BLaER1 treated with 17β-estradiol and CSF1 and Interleukin-3, amounts not matched to agents 10 nM and 100 nM (cell line): Measurements from ENCODE around the gene MARCHF2.

Source experiments
- H3K27ac ChIP-seq, 11 experiments: shearing (Covaris generic); formaldehyde crosslinking; 2 replicates each; pipeline ENCODE4 v1.8.1; 2022
- H3K27me3 ChIP-seq, 11 experiments: shearing (Covaris generic); formaldehyde crosslinking; 2 replicates each; pipeline ENCODE4 v1.8.1; 2022
- H3K36me3 ChIP-seq, 11 experiments: shearing (Covaris generic); formaldehyde crosslinking; 2 replicates each; pipeline ENCODE4 v1.8.1; 2022
- H3K4me1 ChIP-seq, 10 experiments: shearing (Covaris generic); formaldehyde crosslinking; 2 replicates each; pipeline ENCODE4 v1.8.1; 2022
- H3K4me2 ChIP-seq, 11 experiments: shearing (Covaris generic); formaldehyde crosslinking; 2 replicates each; pipeline ENCODE4 v1.8.1; 2022
- H3K4me3 ChIP-seq, 10 experiments: shearing (Covaris generic); formaldehyde crosslinking; 2 replicates each; pipeline ENCODE4 v1.8.1; 2022
- H3K9ac ChIP-seq, 11 experiments: shearing (Covaris generic); formaldehyde crosslinking; 2 replicates each; pipeline ENCODE4 v1.8.1; 2022
- H3K9me3 ChIP-seq, 11 experiments: shearing (Covaris generic); formaldehyde crosslinking; replicated peaks in 1 of 11; 2 replicates each; pipeline ENCODE4 v1.8.1; 2022
- H4K20me1 ChIP-seq, 11 experiments: shearing (Covaris generic); formaldehyde crosslinking; 2 replicates each; pipeline ENCODE4 v1.8.1; 2022
- Cebpa-rat ChIP-seq, 11 experiments: shearing (Covaris generic); IDR thresholded peaks; 2 replicates each; pipeline ENCODE4 v1.8.1; 2022

Gene MARCHF2

DNA sequence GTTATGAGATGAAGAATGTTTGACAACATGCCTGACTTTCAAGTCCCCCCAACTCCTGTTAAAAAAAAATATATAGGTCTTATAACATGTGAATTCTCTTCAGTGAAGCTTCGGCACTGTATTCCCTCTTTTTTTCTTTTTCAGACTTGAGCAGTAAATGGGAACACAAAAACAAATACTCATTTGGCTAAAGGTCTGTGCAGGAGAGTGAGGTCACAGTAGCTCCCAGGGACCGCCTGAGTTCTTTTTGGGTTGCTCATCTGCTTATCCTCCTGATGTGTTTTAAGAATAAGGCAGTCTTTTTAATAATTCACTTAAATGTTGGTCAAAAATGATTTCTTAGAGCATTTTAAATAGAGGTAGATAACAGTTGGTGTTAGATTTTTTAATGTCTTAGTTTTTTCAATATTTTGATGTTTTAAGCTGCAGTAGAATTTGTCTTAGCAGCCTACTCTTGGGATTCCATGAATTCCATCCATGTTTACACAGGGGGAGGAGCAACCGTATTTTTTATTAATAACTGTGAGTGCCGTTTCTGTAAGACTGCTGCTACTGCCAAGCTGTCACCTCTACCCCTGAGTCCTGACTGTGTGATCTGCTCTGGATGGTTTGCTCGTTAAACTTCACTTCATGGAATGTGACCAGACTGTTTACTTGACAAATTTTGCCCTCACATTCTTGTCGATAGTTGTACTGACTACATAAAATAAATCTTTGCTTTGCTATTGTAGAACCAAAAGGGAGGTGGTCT, 46.6 kb downstream of the MARCHF2 start:
- Histone ChIP-seq H3K27ac (0 out of 22 replicates have a peak overlapping the region, but pooled peaks of 1 of the 11 experiments have one; percentile 5), H3K27me3 (no peaks in the 10 kb centered on the region), H3K9ac (peak overlapping the region in 3 of 11 experiments; percentile 8 to 14 (median 10); a peak in 1 of 22 replicates), H3K4me3 (no peak overlapping the region), H3K9me3 (no peaks in the 10 kb centered on the region), H3K4me1 (peaks cover 21 to 56% (median 40%) of the 10 kb centered on the region in 10 experiments), H3K4me2 (peak overlapping the region; percentile 7 to 57 (median 27); a peak in 17 of 22 replicates), H4K20me1 (peaks cover 100% of the 10 kb centered on the region in 11 experiments), H3K36me3 (peaks cover 89 to 100% (median 100%) of the 10 kb centered on the region in 11 experiments)
- no peak for TF ChIP-seq Cebpa-rat (IDR thresholded peaks at IDR 0.05)

DNA sequence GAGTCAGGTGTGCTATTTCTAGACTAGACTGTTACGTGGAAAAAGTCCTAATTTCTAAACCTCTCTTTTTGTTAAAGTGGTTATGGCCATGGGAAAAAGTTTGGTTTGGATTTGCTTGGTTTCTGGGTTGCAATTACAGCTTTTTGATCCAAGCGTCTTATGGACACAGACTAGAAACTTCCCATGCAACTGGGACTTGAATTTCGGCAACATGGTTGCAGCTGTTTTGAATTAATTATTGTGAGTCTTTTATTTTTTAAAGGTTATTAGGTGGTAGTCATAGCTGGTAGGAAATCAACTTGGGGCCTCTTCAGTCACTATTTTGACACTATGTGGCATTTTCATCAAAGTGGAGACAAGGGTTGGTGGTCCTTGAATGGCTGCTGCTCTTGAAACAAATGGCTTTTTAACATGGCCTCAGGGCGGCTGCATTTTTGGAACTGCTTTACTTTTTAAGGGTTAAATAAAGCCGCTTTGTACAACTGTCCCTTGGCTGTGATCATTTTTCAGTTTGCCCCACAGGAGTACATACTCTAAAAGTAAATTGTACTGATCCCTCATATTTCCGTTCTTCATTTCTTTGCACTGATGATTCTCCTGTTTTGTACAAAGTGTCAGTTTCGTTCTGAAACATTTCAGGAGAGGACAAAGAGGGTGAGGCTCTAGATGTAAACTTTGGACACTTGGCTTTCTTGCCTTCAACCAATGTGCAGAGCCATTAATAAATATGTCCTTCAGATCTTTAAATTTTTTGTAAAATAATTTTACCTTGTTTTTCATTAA, 47.6 kb downstream of the MARCHF2 start:
- Histone ChIP-seq H3K9ac (peak overlapping the region in 2 of 11 experiments; percentile 8 to 14; a peak in 1 of 22 replicates), H3K27ac (peak overlapping the region in 1 of 11 experiments; percentile 17; a peak in 1 of 22 replicates), H4K20me1 (peaks cover 97 to 100% (median 100%) of the 10 kb centered on the region in 11 experiments), H3K36me3 (peaks cover 89 to 100% (median 100%) of the 10 kb centered on the region in 11 experiments), H3K4me1 (peaks cover 21 to 57% (median 40%) of the 10 kb centered on the region in 10 experiments), H3K4me2 (peak overlapping the region; percentile 3 to 57 (median 27); a peak in 16 of 22 replicates), H3K27me3 (no peaks in the 10 kb centered on the region), H3K4me3 (no peak overlapping the region), H3K9me3 (no peaks in the 10 kb centered on the region)
- TF ChIP-seq Cebpa-rat (IDR thresholded peaks at IDR 0.05) = no peak

- no peak for TF ChIP-seq Cebpa-rat (IDR thresholded peaks at IDR 0.05)
These were observed 48.3 kb downstream of the MARCHF2 start for GRCh38 chr19:8461376-8461775.

DNA sequence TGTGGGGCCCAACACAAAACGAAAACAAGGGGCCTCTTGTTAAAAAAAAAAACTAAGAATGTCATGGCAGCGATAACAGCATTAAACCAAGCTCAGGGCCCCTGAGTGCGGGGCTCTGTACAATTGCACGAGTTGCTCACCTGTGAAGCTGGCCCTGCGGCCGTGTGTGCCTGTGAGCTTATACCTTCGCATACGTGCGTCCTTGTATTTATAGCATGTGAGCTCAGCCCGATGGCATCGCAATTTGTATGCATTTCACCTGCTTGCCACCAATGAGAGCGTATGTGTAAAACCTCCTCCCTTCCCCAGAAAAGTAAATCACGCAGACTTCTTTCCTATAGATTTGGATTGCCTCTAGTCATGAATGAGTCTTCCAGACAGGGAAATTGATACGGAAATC, 48.8 kb downstream of the MARCHF2 start:
- no peaks in the 10 kb centered on the region for H3K9me3 ChIP-seq
- no peak overlapping the region for H3K27ac ChIP-seq
- H3K36me3 ChIP-seq = peaks cover 89 to 100% (median 100%) of the 10 kb centered on the region in 11 experiments
- no peaks in the 10 kb centered on the region for H3K27me3 ChIP-seq
- no peak overlapping the region for H3K9ac ChIP-seq
- no peak overlapping the region for H3K4me2 ChIP-seq
- peaks cover 92 to 100% (median 100%) of the 10 kb centered on the region in 11 experiments for H4K20me1 ChIP-seq
- no peak overlapping the region for H3K4me3 ChIP-seq
- peaks cover 21 to 55% (median 38%) of the 10 kb centered on the region in 10 experiments for H3K4me1 ChIP-seq
- TF ChIP-seq Cebpa-rat (IDR thresholded peaks at IDR 0.05) = no peak

More at GRCh38 chr19:8461376-8461775, 48.3 kb downstream of the MARCHF2 start:
- H3K4me3 ChIP-seq = no peak overlapping the region
- no peaks in the 10 kb centered on the region for H3K27me3 ChIP-seq
- peaks cover 21 to 55% (median 40%) of the 10 kb centered on the region in 10 experiments for H3K4me1 ChIP-seq
- no peak overlapping the region for H3K9ac ChIP-seq
- H3K36me3 ChIP-seq = peaks cover 89 to 100% (median 100%) of the 10 kb centered on the region in 11 experiments
- H4K20me1 ChIP-seq = peaks cover 94 to 100% (median 100%) of the 10 kb centered on the region in 11 experiments
- no peak overlapping the region for H3K27ac ChIP-seq
- H3K4me2 ChIP-seq = peak overlapping the region in 1 of 11 experiments; percentile 57; a peak in 2 of 22 replicates
- no peaks in the 10 kb centered on the region for H3K9me3 ChIP-seq

GRCh38 chr19:8462571-8462970, 49.5 kb downstream of the MARCHF2 start:
- no peaks in the 10 kb centered on the region for H3K27me3 ChIP-seq
- no peaks in the 10 kb centered on the region for H3K9me3 ChIP-seq
- no peak overlapping the region for H3K4me2 ChIP-seq
- no peak overlapping the region for H3K27ac ChIP-seq
- no peak overlapping the region for H3K9ac ChIP-seq
- peaks cover 23 to 57% (median 41%) of the 10 kb centered on the region in 10 experiments for H3K4me1 ChIP-seq
- peaks cover 92 to 100% (median 99%) of the 10 kb centered on the region in 11 experiments for H4K20me1 ChIP-seq
- H3K4me3 ChIP-seq = no peak overlapping the region
- TF ChIP-seq Cebpa-rat (IDR thresholded peaks at IDR 0.05) = no peak
- peaks cover 89 to 100% (median 100%) of the 10 kb centered on the region in 11 experiments for H3K36me3 ChIP-seq

DNA sequence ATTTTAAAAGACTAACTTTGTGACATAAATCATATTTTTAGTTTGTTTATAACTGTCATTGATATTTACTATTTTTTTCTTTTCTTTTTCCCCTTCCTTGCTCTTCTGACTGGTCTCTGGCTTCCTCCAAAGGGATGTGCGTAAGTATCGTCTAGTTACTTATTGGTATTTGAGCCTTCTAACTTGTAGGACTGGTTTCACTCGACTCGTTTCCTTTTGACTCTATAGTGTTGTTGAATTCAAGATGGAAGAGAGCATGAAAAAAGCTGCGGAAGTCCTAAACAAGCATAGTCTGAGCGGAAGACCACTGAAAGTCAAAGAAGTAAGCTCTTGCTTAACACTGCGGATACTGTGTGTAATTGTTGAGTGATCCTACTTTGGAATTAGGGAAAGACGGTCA, 50.3 kb downstream of the MARCHF2 start:
- H3K4me1 ChIP-seq = peaks cover 31 to 58% (median 46%) of the 10 kb centered on the region in 10 experiments
- peaks cover 89 to 100% (median 100%) of the 10 kb centered on the region in 11 experiments for H3K36me3 ChIP-seq
- TF ChIP-seq Cebpa-rat (IDR thresholded peaks at IDR 0.05) = no peak
- H3K4me3 ChIP-seq = no peak overlapping the region
- H3K9me3 ChIP-seq = no peaks in the 10 kb centered on the region
- no peak overlapping the region for H3K27ac ChIP-seq
- H4K20me1 ChIP-seq = peaks cover 90 to 100% (median 99%) of the 10 kb centered on the region in 11 experiments
- H3K4me2 ChIP-seq = no peak overlapping the region
- H3K9ac ChIP-seq = no peak overlapping the region
- H3K27me3 ChIP-seq = no peaks in the 10 kb centered on the region

DNA sequence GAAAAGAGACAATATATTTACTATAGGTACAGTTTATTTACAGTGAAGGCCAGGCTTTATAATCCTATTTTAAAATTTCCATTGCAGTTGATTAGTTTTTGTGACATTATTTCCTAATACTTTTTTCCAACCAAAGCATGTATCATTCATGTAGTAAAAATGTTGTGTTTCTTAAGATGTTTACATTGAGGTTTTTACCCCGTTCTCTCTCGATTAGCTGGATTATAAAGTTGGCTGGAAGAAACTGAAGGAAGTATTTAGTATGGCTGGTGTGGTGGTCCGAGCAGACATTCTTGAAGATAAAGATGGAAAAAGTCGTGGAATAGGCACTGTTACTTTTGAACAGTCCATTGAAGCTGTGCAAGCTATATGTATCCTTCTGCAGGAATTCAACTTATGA, 52.9 kb downstream of the MARCHF2 start:
- H3K9ac ChIP-seq = no peak overlapping the region
- peaks cover 83 to 100% (median 99%) of the 10 kb centered on the region in 11 experiments for H4K20me1 ChIP-seq
- no peaks in the 10 kb centered on the region for H3K9me3 ChIP-seq
- H3K4me2 ChIP-seq = peak overlapping the region in 1 of 11 experiments; percentile 6; a peak in 2 of 22 replicates
- no peak for TF ChIP-seq Cebpa-rat (IDR thresholded peaks at IDR 0.05)
- H3K4me1 ChIP-seq = peaks cover 36 to 58% (median 50%) of the 10 kb centered on the region in 10 experiments
- H3K4me3 ChIP-seq = no peak overlapping the region
- H3K36me3 ChIP-seq = peaks cover 96 to 100% (median 100%) of the 10 kb centered on the region in 11 experiments
- H3K27me3 ChIP-seq = no peaks in the 10 kb centered on the region
- peak overlapping the region in 2 of 11 experiments; percentile 7 to 21; a peak in 1 of 22 replicates for H3K27ac ChIP-seq

GRCh38 chr19:8468124-8468523, 55.0 kb downstream of the MARCHF2 start:
- Histone ChIP-seq H3K4me1 (peaks cover 58 to 78% (median 70%) of the 10 kb centered on the region in 10 experiments), H4K20me1 (peaks cover 70 to 100% (median 99%) of the 10 kb centered on the region in 11 experiments; a peak in 21 of 22 replicates), H3K9me3 (no peaks in the 10 kb centered on the region), H3K9ac (peak overlapping the region in 5 of 11 experiments; percentile 8 to 41 (median 26); a peak in 6 of 22 replicates), H3K27ac (peak overlapping the region in 7 of 11 experiments; percentile 31 to 70 (median 45); a peak in 11 of 22 replicates), H3K36me3 (peaks cover 98 to 100% (median 100%) of the 10 kb centered on the region in 11 experiments), H3K4me2 (peak overlapping the region in 10 of 11 experiments; percentile 38 to 81 (median 60); a peak in 19 of 22 replicates), H3K4me3 (0 out of 20 replicates have a peak overlapping the region, but pooled peaks of 1 of the 10 experiments have one; percentile 0), H3K27me3 (no peaks in the 10 kb centered on the region)
- TF ChIP-seq Cebpa-rat (IDR thresholded peaks at IDR 0.05) = no peak
